PC-3 (cell line): ENCODE data around the gene TMEM108.

Source experiments
- EZH2 ChIP-seq: fragments of 300-600 bp; sonication (generic); IDR thresholded peaks from one replicate; pipeline ENCODE4 v1.6.1; 2017; ENCODE audit warnings: antibody characterized with exemption, mild to moderate bottlenecking, low read length; ENCODE audit not compliant: unreplicated experiment
- TF ChIP-seq, protein P1 (sequence below): fragments of 300-600 bp; sonication (generic); conservative IDR thresholded peaks from 2 replicates; pipeline ENCODE4 v1.5.1; 2017; ENCODE audit warnings: antibody characterized with exemption, low read depth, mild to moderate bottlenecking, low read length

- TF ChIP-seq, protein P1, sequence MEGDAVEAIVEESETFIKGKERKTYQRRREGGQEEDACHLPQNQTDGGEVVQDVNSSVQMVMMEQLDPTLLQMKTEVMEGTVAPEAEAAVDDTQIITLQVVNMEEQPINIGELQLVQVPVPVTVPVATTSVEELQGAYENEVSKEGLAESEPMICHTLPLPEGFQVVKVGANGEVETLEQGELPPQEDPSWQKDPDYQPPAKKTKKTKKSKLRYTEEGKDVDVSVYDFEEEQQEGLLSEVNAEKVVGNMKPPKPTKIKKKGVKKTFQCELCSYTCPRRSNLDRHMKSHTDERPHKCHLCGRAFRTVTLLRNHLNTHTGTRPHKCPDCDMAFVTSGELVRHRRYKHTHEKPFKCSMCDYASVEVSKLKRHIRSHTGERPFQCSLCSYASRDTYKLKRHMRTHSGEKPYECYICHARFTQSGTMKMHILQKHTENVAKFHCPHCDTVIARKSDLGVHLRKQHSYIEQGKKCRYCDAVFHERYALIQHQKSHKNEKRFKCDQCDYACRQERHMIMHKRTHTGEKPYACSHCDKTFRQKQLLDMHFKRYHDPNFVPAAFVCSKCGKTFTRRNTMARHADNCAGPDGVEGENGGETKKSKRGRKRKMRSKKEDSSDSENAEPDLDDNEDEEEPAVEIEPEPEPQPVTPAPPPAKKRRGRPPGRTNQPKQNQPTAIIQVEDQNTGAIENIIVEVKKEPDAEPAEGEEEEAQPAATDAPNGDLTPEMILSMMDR = no peak
- no peak for TF ChIP-seq EZH2
These were observed 113.9 kb downstream of the TMEM108 start for GRCh38 chr3:133152056-133152455.
